Stimulated activated CD4-positive, alpha-beta T cell treated with anti-CD3 and anti-CD28 coated beads, Interleukin-2, amount 100 ng/mL, for 48 hours (primary cell): Measurements from ENCODE around the gene HNRNPA2B1.
"Not testable (repeated sequence)": the region's sequence is repeated elsewhere in the genome, so short reads cannot be mapped to it uniquely, and the experiment has no call there.

ENCODE experiments used
- DNase-seq, 2 donors: peaks; one replicate each; pipeline ENCODE4 v3.0.0-alpha.2; 2020

HNRNPA2B1 gene

DNA sequence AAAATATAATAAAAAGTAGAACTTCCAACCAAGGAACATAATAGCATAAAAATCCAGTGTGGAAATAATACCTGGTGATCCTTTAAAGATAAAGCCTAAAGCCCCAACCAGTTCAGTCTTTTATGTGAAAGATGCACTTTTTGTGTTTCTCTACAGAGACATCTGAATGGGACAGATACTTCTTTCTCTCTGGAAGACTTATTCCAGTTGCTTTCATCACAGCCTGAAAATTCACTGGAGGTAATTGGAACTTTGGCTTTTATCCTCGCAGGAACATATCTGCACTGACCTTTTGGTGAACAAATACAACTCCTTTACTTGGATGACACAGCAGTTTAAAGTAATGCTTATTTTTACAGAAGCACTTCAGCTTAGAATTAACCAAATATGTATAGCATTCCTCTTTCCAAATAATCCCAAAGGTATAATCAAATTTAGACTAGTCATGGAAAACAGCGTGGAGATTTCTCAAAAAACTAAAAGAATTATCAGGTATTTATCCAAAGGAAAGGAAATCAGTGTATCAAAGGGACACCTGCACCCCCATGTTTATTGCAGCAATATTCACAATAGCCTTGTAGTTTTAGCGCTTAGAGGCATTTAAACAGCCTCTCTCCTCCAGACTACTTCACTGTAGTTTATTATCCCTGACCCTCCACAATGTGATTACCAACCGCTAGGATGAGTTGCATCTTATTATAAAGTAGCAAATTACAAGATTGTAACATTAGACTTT lies 16.8 kb downstream of the HNRNPA2B1 start:
- no peak for DNase-seq

DNA sequence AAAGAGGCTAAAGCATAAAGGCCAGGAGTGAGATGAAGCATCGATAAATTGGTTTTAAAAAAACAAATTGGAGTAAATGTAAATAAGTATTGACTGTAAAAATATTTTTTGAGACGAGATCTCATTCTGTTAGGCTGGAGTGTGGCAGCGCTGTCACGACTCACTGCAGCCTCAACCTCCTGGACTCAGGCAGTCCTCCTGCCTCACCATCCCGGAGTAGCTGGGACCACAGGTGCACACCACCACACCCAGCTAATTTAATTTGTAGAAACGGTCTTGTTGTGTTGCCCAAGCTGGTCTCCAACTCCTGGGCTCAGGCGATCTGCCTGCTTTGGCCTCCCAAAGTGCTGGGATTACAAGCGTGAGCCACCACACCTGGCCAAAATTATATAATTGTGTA lies 17.8 kb downstream of the HNRNPA2B1 start:
- DNase-seq = no peak

DNA sequence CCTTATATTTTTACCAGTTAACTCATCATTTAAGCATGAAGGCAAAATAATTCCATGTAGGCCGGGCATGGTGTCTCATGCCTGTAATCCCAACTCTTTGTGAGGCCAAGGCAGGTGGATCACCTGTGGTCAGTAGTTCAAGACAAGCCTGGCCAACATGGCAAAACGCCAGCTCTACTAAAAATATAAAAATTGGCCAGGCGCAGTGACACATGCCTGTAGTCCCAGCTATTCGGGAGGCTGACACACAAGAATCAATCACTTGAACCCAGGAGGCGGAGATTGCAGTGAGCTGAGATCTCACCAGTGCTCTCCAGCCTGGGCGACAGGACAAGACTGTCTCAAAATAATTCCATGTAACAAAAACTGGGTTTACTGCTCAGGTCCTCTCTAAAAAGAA lies 18.3 kb downstream of the HNRNPA2B1 start:
- no peak for DNase-seq

DNA sequence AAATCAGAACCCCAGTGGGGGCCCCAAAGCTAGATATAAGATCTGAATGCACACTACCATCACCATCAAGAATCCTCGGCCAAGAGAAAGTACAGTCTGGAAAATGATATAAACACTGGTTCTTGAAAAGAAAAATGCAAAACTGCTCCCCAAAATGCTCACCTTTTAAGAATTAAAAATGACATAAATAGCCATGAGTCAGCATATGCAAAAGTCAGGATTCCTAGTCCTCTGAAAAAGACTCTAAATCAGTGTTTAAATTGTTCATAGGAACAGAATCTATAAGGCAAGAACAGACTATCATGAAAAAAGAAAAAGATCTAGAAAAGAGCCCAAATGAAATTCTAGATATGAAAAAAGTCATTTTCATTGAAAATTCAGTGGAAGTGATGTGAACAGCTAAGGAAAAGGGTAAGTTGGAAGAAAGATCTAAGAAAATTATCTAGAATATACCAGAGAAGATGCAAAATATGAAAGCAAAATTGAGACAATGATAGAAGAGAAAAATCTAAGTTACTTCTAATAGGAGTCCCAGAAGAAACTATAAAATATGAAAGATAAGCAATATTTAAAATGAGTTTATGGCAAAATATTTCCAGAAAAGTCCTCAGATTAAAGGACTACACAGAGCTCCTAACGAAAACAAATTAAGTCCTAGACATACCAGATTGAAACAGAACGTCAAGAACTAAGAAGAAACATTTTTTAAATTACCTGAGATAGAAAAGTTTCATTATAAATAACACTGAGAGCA lies 18.9 kb downstream of the HNRNPA2B1 start:
- DNase-seq = no peak

DNA sequence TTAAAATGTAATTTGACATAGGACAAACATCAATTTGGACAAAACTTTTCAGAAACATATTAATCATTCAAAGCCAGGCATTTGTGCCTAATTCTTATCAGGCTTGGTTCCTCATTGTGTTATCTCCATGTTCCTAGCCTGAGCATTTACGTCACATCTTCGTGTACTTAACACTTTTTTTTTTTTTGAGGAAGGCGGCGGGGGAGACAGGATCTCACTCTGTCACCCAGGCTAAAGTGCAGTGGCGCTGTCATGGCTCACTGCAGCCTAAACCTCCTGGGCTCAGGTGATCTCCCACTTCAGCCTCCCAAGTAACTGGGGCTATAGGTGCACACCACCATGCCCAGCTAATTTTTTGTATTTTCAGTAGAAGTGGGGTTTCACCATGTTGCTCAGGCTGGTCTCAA lies 19.8 kb downstream of the HNRNPA2B1 start:
- DNase-seq = no peak

DNA sequence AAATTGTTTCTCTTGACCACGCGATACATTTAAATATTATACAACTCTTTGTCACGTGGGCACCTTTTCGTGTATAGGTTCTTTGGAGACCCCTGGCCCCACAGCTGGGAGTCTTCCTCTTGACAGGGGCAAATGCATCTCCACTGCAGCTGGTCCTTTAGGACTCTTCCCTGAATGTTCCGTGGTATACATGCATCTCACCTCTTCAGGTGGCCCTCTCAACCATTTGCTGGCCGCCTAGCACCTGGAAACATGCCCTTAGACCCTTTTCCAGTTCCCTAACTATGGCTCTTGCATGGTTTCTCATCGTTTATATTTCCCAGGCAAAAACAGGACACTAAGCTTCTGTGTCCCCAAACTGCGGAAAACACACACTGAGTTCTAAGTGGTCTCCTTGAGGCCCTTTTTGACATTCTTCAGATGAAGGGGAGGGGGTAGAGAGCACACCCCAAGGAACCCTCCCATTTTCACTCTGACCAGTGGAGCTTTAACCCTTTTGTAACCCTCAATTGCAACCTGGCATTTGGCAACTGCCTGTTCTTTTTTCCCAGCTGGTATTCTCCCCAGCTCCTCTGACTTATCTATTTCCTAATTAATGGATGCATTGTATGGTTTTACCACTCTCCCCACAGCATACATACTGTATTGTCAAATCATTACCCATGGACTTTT lies 20.6 kb downstream of the HNRNPA2B1 start:
- DNase-seq = no peak

DNA sequence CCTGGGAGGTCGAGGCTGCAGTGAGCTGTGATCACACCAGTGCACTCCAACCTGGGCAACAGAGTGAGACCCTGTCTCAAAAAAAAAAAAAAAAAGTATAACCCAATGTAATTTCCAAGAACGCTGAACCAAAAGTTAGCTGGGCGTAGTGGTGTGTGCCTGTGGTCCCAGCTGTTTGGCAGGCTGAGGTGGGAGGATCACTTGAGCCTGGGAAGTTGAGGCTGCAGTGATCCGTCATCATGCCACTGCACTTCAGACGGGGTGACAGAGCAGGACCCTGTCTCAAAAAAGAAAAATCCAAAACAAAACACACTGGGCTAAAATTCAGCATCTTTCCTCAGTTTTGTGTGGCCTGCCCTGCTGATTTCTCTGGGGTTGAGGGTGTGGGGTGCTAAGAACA lies 21.1 kb downstream of the HNRNPA2B1 start:
- no peak for DNase-seq

DNA sequence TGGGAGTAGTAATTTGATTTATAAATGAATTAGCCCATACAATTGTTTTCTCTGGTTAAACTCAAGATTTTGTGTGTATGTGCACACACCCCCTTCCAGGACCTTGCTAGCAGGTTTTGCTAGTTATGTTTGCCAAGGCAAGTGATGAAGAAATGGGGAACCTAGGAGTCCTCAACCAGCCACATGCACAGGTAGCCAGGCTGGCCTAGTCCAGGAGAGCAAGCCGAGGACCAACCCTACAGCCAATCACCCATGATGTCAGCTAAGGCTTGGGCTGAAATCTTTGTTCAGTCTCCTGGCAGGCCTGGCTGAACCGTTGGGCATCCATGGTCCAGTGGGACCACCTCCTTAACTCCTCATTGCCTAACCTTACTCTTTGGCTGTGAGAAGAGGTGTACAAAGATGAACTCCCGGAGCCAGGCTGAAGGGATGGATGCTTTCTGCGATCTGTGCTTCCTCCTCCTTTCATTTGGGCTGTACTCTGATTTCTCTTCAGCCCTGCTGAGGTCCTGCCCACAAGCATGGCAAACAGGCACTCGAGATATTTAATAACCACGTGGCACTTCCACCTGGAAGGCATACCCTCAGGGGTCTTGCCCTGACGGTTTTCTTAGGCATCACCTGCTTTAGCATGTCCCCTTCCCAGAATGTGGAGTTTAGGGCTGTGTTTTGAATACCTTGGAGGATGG lies 22.1 kb downstream of the HNRNPA2B1 start:
- DNase-seq = no peak

DNA sequence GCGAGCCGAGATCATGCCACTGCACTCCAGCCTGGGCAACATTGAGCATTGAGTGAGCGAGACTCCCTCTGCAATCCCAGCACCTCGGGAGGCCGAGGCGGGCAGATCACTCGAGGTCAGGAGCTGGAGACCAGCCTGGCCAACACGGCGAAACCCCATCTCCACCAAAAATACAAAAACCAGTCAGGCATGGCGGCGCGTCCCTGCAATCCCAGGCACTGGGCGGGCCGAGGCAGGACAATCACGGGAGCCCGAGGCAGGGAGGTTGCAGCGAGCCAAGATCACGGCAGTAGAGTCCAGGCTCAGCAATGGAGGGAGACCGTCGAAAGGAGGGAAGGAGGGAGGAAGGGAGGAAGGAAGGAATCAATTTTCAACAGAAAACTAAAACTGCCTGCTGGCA lies 23.3 kb downstream of the HNRNPA2B1 start:
- not testable (repeated sequence) for DNase-seq

DNA sequence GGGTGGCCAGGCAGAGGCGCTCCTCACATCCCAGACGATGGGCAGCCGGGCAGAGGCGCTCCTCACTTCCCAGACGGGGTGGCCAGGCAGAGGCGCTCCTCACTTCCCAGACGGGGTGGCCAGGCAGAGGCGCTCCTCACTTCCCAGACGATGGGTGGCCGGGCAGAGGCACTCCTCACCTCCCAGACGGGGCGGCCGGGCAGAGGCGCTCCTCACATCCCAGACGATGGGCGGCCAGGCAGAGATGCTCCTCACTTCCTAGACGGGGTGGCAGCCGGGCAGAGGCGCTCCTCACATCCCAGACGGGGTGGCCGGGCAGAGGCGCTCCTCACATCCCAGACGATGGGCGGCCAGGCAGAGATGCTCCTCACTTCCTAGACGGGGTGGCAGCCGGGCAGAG lies 23.9 kb downstream of the HNRNPA2B1 start:
- not testable (repeated sequence) for DNase-seq

DNA sequence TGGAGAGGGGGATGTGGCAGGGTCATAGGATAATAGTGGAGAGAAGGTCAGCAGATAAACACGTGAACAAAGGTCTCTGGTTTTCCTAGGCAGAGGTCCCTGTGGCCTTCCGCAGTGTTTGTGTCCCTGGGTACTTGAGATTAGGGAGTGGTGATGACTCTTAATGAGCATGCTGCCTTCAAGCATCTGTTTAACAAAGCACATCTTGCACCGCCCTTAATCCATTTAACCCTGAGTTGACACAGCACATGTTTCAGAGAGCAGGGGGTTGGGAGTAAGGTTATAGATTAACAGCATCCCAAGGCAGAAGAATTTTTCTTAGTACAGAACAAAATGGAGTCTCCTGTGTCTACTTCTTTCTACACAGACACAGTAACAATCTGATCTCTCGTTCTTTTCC lies 24.6 kb downstream of the HNRNPA2B1 start:
- not testable (repeated sequence) for DNase-seq

DNA sequence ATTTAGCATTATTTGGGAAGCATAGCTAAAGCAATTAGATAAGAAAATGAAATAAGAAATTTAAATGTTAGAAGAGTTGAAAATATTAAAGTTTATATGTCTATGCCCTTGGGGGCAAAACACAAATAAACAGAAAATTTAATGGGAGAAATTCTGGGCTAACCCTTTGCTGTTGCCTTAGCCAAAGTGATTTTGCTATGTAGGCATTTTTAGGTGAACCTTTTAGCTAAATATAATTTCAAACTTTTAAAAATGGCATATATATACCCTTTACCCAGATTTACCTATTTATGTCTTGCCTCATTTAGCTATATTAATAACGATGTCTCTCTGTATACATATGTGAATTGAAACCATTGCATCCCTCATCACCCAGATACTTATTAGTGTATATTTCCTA lies 28.5 kb downstream of the HNRNPA2B1 start:
- DNase-seq = no peak

DNA sequence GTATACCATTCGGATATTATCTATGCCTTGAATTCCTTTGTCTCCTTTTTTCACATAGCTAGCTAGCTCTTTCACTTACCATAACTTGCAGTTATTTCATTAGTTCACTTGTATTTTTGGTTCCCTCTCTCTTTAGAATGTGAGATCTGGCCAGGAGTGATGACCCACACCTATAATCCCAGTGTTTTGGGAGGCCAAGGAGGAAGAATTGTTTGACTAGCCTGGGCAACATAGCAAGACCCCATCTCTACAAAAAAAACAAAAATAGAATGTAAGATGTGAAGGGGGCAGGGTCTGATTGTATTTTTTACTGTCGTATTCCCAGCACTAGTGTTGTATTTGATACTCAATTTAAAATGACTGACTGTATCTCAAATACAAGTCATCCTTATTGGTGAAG lies 28.9 kb downstream of the HNRNPA2B1 start:
- DNase-seq = no peak

DNA sequence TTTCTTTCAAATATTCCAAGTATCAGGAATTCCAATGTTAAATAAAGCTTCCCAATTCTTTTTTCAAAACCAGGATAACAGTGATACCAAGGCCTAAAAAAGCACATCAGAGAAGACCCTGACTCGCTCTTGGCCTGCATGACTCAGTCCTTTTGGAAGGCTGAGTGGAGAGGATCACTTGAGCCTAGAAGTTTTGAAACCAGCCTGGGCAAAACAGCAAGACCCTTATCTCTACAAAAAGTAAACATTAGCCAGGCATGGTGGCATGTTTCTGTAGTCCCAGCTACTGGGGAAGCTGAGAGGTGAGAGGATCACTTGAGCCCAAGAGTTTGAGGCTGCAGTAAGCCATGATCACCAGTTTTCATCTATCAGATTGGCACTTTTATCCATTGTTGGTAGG lies 29.9 kb downstream of the HNRNPA2B1 start:
- DNase-seq = no peak

DNA sequence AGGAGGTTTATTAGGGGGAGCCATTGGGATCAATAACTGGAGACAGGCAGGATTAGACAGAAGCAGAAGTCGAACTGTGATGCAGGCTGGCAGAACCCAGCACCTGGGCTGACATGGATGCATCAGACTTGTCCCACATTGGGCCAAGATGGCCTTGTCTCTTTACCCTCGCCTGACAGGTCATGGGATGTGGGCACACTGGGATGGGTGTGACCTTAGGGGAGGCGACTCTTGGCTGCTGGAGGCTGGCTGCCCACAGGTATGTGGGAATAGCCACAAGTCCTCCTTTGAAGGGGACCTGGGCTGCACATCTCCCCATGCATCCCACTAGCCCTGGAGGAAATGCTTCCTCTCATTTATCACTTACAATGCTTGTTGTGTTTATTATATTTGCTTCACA lies 31.3 kb downstream of the HNRNPA2B1 start:
- DNase-seq = no peak

DNA sequence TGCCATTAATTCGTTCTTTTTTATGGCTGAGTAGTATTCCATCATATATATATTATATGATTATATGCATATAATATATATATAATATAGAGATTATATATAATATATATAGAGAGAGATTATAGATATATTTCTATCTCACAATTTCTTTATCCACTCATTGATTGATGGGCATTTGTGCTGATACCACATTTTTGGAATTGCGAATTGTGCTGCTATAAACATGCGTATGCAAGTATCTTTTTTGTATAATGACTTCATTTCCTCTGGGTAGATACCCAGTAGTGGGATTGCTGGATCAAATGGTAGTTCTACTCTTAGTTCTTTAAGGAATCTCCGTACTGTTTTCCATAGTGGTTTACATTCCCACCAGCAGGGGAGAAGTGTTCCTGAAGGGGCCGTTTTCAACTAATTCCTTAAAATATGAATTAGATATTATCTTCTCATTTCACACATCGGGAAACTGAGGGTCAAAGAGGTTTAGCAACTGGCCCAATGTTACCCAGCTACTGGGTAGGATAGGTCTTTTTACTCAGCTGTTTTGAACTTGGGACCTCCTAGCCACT lies 32.0 kb downstream of the HNRNPA2B1 start:
- no peak for DNase-seq

DNA sequence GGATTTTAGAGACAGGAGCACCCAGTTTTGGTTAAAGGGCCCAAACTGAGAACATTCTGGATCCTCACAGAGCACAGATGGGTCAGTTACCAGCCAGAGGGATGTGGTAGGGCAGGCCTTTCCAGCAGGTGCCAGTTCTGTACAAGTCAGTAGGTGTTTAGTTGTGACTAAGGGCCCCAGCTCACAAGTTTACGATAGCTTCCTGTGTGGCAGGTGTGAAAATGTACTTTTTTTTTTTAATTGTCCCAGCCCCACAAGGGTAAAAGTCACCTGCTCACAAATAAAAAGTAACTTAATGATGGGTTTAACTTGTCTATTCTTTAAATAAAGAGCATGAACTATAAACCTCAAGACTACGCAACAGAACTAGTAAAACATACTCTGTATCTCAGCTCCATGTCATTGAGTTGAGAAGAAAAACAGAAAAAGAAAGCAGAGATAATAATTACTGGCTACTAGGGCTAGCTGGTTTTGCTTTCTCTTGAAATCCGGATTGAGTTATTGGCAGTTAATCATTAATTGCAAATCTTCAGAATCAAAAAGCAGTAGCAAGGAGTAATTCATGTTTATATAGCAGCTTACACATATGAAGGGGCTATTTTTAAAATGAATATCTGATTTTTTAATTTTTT lies 33.1 kb downstream of the HNRNPA2B1 start:
- DNase-seq = no peak

DNA sequence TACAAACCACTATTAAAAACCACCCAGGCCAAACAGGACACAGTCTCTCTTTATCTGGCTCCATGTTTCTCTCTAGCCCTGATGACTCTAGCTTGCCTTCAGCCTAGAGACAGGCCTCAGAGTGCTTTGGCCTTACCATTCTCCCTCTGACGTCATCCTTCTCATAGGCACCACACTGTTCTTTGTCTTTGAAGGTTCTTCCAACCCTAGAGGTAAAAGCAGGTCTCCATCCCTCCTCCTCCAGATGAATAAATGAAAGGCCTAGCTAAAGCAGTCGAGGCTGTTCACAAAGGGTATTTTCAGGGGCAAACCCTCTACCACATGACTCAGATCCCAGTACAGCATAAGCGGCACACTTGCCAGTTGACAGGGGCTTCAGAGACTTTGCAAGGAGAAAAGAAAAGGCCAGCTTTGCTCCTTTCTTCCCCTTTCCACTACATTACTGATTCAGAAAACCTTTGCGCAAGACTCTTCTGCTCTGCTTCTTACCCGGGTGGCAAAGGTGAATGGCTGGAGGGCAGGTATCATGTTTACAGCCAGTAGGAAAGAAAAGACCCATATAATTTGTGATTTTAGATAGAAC lies 33.8 kb downstream of the HNRNPA2B1 start:
- DNase-seq = no peak

DNA sequence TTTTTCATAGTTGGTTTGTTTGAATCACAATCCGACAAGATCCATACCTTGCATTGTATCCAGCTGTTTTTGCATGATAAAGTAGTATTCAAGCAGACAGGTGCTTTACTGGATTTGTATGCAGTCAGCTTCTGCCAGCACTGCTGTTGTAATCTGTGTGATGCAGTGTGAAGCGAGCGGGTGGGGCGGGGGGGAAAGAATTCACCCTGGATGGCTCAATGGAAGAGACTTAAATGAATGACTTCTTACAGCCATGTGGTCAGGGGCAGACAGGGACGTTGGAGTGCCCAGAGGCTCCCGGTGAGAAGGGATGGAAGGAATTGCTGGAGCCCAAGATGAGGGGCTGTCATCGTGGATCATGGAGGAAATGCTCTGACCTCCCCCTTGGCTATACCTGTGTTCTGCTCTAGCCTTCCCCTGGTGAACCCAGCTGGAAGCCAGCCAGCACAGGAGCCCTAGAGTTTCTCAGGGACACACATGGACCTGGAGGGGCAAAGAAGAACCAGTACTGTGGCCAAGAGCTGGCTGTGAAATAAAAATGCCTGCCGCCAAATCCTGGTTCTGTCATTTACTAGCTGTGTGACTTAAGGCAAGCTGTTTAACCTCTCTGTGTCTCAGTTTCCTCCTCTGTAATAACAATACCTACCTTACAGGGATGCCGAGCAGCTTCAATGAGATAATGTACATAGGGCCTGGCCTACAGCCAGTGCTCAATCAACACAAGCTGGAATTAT lies 34.4 kb downstream of the HNRNPA2B1 start:
- DNase-seq = no peak

DNA sequence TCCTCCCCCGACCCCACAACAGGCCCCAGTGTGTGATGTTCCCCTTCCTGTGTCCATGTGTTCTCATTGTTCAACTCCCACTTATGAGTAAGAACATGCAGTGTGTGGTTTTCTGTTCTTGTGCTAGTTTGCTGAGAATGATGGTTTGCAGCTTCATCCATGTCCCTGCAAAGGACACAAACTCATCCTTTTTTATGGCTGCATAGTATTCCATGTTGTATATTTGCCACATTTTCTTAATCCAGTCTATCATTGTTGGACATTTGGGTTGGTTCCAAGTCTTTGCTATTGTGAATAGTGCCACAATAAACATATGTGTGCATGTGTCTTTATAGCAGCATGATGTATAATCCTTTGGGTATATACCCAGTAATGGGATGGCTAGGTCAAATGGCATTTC lies 36.7 kb downstream of the HNRNPA2B1 start:
- DNase-seq = not testable (repeated sequence)

DNA sequence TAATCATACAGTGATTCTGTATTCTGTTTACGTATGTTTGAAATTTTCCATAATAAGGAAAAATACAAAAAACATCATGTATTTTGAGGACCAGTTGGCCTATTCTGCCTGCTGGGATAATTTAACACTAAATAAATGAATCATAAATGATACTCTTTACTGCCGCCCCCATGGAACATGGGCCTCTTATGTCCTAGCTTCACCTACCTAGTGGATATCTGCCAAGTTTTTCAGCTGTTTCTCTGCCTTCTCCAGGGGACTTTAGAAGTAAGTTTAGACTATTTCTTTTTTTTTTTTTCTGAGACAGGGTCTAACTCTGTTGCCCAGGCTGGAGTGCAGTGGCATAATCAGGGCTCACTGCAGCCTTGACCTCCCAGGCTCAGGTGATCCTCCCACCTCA lies 38.1 kb downstream of the HNRNPA2B1 start:
- no peak for DNase-seq
